C4-2B (cell line): ENCODE results near the gene ZNF154.

Experiments
- CTCF ChIP-seq: fragments of 450-650 bp; conservative IDR thresholded peaks from 2 replicates; pipeline ENCODE4 v1.5.1; 2017; ENCODE audit warnings: mild to moderate bottlenecking
- ZFX ChIP-seq: fragments of 450-650 bp; IDR thresholded peaks from 2 replicates; pipeline ENCODE4 v1.6.1; 2017

- TF ChIP-seq CTCF (no peak), ZFX (no peak)
Measured at GRCh38 chr19:57719901-57720519, 11.0 kb upstream of the ZNF154 start.
